ENCODE results near the gene PIK3R1. TPM values are rescaled to one million over a fixed set of nuclear protein-coding genes. Genes with fewer than 3 reads are reported as not detected.

PIK3R1 gene
- total and polyA plus RNA-seq, 2 experiments from 2014 or later: 5.9 to 9.8 TPM

GRCh38 chr5:68189613-68190012 lies 25.9 kb upstream of the PIK3R1 start (continued):
- TF ChIP-seq ZNF462 (CRISPR knock-in tag; IDR thresholded peaks at IDR 0.05): no peak
- no peak for TF ChIP-seq JUNB (IDR thresholded peaks at IDR 0.05; ENCODE audit: unreplicated experiment)
- no peak for TF ChIP-seq ZNF114 (CRISPR knock-in tag; IDR thresholded peaks at IDR 0.05)
- no peak for TF ChIP-seq EZH2phosphoT487 (IDR thresholded peaks at IDR 0.05; ENCODE audit: unreplicated experiment)
- no peak for TF ChIP-seq POLR2AphosphoS5 (IDR thresholded peaks at IDR 0.05; ENCODE audit: low read depth)

- Mint-ChIP-seq H3K36me3 (ENCODE audit: low read depth) (peaks cover 3% of the 10 kb centered on the region; the same call in 1 of the 3 replicates), H3K9me3 (no peaks in the 10 kb centered on the region), H3K27me3 (ENCODE audit: insufficient read depth, low read depth, poor library complexity) (peaks cover 8% of the 10 kb centered on the region), H3K4me1 (peaks cover 62% of the 10 kb centered on the region), H3K4me3 (no peak overlapping the region), H3K27ac (peak overlapping the region; percentile 49)
- peak overlapping the region; percentile 45; the same call in 1 of the 2 replicates for H3K4me2 ChIP-seq
- H2AFZ ChIP-seq: no peak overlapping the region
- ATAC-seq (no peak), DNase-seq (ENCODE audit: low spot score) (no peak)
- peaks cover 6% of the 10 kb centered on the region; the same call in 1 of the 2 replicates for H3K9me2 ChIP-seq (ENCODE audit: insufficient read depth)
- H3K27ac ChIP-seq (ENCODE audit: low read depth): no peak overlapping the region
- H4K20me1 ChIP-seq (replicated peaks; ENCODE audit: insufficient read depth): no peaks in the 10 kb centered on the region
- no peaks in the 10 kb centered on the region for H3F3A ChIP-seq (replicated peaks; ENCODE audit: low read depth)
- peaks cover 59% of the 10 kb centered on the region for H3K4me1 ChIP-seq (ENCODE audit: insufficient read depth)
- H3K79me2 ChIP-seq (replicated peaks; ENCODE audit: insufficient read depth): no peaks in the 10 kb centered on the region
- H3K36me3 ChIP-seq (ENCODE audit: insufficient read depth): no peaks in the 10 kb centered on the region
- no peaks in the 10 kb centered on the region for H3K27me3 ChIP-seq (ENCODE audit: insufficient read depth)
- H3K4me3 ChIP-seq: no peak overlapping the region
- TF ChIP-seq STAT1 (IDR thresholded peaks at IDR 0.05; ENCODE audit: unreplicated experiment) (no peak), EZH2phosphoT487 (IDR thresholded peaks at IDR 0.05; ENCODE audit: unreplicated experiment) (no peak), ZNF331 (CRISPR knock-in tag; IDR thresholded peaks at IDR 0.05; ENCODE audit: low read depth) (no peak), ZNF462 (CRISPR knock-in tag; IDR thresholded peaks at IDR 0.05) (no peak), NANOG (IDR thresholded peaks at IDR 0.05; ENCODE audit: borderline replicate concordance) (no peak), POLR2AphosphoS5 (IDR thresholded peaks at IDR 0.05; ENCODE audit: low read depth) (no peak), CREB1 (CRISPR knock-in tag; IDR thresholded peaks at IDR 0.05; ENCODE audit: low read depth) (no peak)
Observed at GRCh38 chr5:68190619-68191018, 24.9 kb upstream of the PIK3R1 start.
